SHP77 (cell line): Measurements from ENCODE around the gene IST1.
"Not testable (repeated sequence)": the region's sequence is repeated elsewhere in the genome, so short reads cannot be mapped to it uniquely, and the experiment has no call there.

Experiments used
- DNase-seq, 2 experiments: peaks; one replicate each; lab custom pipeline; 2025; lab: John Stamatoyannopoulos, UW

The IST1 gene

DNA sequence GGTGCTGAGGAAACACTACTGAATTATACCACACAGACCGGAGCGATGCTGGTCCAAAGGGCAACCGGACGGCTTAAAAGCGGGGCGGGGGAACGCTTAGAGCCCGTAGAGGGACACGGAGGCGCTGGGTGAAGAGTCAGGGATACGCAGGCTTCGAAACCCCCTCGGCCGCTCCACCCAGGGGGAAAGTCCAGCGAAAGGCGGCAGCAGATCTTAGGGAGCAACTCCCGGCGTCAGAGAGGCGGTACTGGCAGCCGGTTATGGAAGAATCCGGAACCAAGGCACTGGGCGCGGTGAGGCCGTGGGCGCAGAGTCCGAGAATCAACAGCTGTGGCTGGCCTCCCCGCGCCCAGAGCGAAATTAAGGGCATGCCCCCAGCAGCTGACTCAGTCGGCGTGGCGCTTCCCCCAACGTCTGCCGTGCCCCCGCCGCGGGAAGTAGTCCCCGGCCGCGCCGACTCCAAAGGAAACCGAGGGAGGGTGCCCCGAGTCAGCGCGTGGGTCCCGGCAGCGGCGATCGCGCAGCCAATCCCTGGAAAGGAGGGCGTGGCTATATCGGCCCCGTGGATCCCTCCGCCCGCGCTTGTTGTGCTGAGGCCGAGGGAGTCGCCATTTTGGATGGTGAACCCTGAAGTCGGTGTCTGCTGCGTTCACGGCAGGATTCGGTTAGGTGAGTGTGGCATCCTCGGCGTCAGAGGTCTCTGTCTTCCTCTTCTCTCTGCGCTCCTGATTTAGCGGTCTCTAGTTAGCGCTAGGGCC lies at the start of gene IST1:
TSS of gene IST1 (plus strand) at position 611 of the 758 bp plus-strand sequence. CDS start 20,110 bp downstream, outside the sequence.
- DNase-seq, result peak; percentile 94 to 95

DNA sequence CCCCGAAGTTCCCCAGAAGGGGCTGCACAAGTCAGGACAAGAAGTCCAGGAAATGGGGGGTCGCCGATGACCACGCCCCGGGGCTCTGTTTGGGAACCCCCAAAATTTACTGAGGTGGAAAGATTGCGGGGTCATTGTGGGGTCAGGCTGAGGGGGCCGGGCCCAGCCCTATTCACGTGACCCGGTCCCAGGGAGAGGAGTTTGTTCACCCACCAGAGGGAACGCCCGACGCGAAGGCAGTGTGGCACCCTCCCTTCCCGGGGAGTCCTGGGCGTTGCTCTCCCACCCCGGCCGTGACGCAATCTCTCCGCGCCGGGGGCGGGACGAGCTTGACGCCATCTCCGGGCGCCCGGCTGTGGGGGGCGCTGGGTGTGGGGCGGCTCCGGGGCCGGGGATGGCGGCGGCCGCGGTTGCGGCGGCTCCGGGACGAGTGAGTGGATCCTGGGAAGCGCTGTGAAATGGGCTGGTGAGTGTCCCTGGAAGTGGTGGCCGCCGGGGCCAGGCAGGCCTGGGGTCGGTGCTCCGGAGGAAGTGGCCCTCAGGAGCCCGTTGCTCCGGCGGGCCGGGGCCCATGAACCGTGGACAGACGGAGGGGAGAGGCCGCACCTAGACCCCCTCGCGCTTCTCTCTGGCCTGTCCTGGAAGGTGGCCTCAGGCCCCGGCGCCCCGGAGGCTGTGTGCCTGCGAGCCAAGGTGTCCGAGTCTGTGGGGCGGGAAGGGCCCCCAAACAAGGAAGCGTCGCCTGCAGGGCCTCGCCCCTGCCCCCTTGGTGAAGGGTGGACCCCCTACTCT lies 49.5 kb upstream of the IST1 start, which contains the start of gene ATXN1L:
TSS of gene ATXN1L (plus strand) at position 338 of the 792 bp plus-strand sequence. CDS start 3,765 bp downstream, outside the sequence.
- DNase-seq, result peak; percentile 80 to 83

GRCh38 chr16:71846431-71846830 lies 48.9 kb upstream of the IST1 start:
- DNase-seq, result no peak

- no peak for DNase-seq
Measured at GRCh38 chr16:71847096-71847495, 48.2 kb upstream of the IST1 start.

DNA sequence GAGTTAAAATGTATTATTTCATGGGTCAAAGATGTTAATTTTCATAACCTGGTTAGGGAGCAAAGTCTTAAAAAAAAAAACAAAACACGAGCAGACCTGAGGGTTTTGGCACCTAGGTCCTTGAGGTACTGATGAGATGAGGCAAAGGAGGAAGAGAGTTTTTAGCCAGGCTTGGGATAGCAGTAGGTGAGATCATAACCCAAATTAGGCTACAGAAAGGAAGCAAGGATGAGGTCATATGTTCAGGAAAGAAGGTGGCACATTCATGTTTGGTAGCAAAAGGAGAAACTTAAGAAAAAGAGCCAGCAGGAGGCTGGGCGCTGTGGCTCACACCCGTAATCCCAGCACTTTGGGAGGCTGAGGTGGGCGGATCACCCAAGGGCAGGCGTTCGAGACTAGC lies 46.7 kb upstream of the IST1 start:
- DNase-seq, result no peak

- no peak for DNase-seq
Measured at GRCh38 chr16:71851746-71852145, 43.6 kb upstream of the IST1 start.

GRCh38 chr16:71852158-71852557 lies 43.2 kb upstream of the IST1 start:
- no peak for DNase-seq

GRCh38 chr16:71852561-71852960 lies 42.8 kb upstream of the IST1 start:
- DNase-seq, result no peak

GRCh38 chr16:71853413-71853812 lies 41.9 kb upstream of the IST1 start:
- no peak for DNase-seq

DNA sequence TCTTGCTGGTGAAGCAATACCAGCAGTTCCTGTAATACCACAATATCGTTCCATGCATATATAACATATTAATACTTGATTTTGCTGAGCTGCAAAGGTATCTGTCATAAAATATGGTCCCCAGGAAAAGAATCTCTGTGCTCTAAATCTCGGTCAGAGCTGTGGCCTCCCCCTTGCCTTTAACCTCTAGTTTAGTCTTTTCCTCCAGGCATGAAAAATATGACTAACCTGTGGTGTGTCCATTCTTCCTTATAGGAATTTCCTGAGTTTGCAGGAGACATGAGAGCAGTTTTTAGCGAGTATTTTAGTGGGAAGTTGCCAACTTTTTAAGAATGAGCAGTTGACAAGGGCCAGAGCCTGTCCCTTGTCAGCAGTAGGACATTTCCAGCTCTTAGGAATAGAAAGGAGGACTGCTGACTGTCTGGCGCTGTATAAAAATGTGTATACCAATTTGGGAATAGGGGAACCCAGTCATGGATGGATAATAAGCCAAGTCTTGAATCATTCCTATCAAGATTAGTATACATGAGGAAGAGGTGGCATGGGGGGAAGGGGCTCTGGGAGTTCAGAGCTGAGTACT lies 40.9 kb upstream of the IST1 start:
- no peak for DNase-seq

DNA sequence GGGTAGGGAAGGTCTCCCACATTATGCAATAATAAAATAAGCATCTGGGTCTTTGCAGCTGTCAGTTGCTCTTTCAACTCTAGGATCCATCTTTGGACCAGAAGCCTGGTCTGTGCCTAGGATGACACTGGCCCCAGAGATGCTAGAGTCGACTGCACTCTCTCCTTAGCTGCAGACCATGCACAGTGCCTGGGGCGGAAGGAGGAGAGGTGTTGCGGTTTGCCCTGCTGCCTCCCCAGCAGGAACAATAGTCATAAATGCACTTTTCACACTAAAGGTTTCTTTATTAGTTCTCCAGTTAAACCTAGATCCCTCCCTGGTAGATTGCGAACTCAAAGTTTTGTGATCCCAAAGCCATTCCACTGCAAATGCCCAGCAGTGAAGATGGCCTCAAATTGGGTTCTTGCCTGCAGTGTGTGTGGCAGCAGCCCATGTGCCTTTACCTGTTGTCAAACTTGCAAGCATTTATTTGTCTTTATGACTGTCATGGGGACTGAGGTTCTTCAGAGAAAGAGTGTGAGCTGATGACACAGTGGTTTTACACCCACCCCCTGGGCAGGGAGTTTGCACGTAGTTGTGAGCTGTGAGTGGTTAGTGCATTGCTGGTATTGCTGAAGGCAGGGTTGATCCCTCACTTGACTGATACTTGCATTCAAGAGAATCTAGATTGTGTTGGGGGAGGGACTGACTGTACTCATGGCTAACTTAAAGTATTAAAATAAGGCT lies 39.2 kb upstream of the IST1 start:
- no peak for DNase-seq

DNA sequence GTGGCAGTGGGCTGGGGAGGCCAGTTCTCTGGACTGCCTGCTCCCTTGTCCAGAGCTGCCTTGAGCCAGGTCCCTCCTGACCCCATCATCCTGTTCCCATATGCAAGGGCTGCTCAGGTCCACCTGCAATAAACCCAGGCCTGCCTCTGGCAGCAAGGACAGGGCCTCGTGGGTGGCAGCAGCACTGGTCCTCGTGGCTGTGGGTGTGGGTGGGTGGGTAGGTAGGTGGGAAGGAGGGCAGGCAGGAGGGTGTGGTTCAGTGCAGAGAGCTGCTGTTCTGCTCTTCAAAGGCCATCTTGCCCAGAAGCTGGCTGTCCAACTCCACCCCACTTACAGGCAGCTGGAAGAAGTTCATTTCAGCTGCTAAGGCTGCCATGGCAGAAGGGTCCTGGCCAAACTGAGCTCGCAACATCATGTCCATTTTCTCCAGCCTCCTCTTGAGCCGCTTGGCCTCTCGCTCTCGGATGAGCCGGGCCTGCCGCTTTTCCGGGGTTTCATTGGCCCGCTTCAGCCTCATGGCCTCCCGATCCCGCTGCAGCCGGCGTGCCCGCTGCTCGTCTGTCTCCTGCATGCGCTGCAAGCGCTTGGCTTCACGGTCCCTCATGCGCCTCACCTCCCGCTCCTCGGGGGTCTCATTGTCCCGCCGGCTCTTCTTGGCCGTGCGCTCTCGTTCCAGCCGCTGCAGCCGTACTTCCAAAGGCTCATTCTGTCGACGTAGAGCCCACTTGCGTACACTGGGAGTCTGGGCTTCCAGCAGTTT lies 35.4 kb upstream of the IST1 start:
- DNase-seq, result no peak

GRCh38 chr16:71863995-71864394 lies 31.3 kb upstream of the IST1 start:
- no peak for DNase-seq

GRCh38 chr16:71865173-71865863 lies 30.0 kb upstream of the IST1 start:
- no peak for DNase-seq

- not testable (repeated sequence) for DNase-seq
Measured at GRCh38 chr16:71867175-71867574, 28.2 kb upstream of the IST1 start.

DNA sequence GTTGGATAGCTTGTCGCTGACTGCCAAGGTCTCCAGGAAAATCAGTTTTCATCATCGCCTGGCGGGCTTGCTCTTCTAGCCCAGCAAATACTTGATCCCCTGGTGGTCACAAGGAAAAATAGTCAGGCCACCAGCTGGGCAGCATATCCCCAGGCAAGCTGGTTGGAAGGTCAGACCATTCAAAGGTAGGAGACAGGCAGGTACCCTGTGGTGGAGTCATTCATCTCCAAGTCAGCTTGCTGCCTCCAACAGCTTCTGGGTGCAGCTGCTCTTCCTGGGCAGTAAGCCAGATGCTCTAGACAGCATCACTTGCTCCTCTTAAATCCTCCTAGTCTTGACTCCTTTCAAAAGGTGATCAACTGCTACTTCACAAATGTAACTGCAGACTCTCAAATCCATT lies 27.4 kb upstream of the IST1 start:
- DNase-seq, result peak; percentile 63 to 73

DNA sequence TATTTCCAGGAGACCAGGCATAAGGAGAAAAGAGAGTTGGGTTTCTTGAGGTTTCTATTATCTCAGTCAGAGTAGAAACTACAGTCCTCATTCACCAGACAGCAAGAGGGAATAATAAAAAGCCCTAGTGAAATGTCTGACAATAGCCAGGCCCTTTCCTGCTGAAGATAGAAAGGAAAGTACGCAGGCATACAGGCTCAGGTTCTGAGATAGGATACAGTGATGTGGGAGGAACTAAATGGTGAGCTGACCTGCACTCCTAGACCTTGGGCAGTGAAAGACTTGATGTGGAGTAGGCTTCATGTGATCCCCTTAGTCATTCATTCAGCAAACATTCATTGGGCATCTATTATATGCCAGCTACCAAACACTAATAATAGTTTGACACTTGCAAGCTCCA lies 26.2 kb upstream of the IST1 start:
- no peak for DNase-seq

DNA sequence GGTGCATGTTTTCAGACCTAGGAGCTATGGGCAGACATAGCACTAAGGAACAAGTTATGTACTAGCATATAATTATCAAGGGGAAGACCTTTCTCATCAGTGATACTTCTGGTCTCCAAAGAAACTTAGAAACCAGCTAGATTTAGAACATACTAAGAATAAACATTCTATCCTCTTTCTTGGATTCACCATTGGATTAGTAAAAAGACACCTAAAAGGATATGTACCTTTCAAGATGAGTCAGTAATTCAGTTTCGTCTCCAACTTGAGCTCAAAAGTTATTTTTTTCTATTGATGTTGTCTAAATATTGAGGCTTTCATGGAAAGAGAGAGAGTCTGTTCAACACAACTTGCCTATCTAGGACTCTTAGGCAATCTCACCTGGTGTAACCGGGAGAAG lies 24.5 kb upstream of the IST1 start:
- DNase-seq, result no peak

- DNase-seq, result no peak
Measured at GRCh38 chr16:71873199-71873598, 22.1 kb upstream of the IST1 start.

DNA sequence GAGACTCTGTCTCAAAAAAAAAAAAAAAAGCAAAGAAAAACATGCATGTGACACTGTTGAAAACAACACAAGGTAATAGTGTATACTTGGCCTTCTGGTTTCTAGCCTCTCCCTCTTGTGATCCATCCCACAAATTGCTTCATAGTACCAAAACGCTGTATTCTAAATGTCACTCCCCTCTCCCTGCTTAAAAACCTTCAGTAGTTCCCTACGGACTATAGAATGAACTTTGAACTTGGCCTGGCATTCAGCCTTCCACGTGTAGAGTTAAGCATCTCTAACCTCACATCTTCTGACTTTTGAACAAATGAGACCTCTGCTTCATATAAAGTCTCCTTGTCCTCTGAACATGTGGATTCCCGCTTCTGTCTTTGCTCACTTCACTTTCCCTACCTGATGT lies 16.4 kb upstream of the IST1 start:
- no peak for DNase-seq

DNA sequence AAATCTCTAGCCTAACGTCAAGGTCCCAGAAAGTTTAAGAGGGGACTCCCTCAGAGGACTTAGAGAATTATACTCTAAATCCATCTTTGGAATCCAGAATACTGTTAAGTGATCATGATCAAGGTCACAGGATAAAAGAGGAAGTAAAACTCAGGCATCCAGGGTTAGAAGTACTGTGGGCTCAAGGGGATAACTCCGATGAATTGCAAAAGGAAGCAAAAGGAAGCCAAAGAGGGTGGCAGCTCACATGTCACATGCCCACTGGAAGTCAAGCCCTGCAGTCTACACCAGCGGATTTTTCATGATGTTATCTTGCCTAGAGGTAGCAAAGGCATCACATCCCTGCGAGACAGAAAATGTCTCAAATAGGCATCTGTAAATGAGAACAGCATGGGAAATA lies 15.2 kb upstream of the IST1 start:
- DNase-seq, result no peak
